HG03135 (cell line): ENCODE measurements around the gene LRRC4C.

Experiments
- ATAC-seq: cut with Tn5 transposase; IDR thresholded peaks from one replicate; pipeline ENCODE4 v1.9.1; 2021; ENCODE audit warnings: mild to moderate bottlenecking, moderate library complexity; ENCODE audit not compliant: unreplicated experiment

Gene LRRC4C

DNA sequence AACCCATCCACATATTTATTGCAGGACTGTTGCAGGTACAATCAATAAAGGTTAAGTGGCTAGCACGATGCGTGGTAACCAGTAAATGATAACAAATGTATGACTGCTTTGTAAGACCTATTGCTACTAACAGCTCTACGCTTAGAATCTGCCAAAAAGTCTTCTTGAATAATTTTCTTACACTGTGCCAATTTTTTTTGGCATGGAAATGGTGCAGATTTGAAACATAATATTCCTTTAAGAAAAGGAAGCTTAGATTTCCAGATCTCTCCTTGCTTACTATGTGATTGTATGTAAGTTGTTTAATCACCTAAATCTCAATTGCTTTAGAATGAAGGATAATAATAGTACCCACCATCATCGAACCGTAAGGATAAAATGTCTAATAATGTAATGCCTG lies 192.0 kb downstream of the LRRC4C start:
- no peak for ATAC-seq

DNA sequence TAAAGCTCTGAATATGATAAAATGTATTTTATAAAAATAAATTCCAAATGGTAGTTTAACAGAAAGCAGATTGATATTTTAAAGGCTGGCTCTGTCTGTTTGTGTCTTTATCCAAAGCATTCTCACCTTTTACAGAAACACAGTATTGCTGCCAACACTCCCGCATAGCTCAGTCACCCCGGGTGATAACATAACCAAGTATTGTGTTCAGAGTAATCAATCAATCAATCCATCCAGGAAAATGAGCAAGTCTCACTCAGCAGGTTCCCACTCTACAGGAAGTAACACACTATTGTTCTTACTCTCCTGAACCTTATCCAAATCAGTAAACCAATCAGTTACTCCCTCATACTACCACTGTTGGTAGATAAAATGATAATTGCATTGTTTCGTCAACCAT lies 203.4 kb downstream of the LRRC4C start:
- ATAC-seq, result no peak

DNA sequence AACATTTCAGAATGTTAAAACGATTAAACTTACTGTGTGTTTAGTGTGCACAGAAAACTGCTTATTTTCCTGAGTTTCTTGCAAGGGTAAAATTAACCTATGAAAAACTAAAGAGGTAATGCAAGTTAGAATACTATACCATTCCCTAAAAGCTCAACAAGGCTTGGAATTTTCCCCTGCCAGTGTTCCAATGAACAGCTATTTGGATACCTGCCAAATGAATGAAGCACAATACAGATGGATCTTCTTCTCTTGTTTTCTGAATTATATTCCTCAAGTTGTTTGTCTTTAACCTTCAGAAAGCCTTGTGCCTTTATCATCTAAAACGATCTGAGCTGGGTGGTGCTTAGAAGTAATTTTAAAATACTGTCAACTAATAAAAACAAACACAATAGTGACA lies 204.5 kb downstream of the LRRC4C start:
- ATAC-seq, result no peak

DNA sequence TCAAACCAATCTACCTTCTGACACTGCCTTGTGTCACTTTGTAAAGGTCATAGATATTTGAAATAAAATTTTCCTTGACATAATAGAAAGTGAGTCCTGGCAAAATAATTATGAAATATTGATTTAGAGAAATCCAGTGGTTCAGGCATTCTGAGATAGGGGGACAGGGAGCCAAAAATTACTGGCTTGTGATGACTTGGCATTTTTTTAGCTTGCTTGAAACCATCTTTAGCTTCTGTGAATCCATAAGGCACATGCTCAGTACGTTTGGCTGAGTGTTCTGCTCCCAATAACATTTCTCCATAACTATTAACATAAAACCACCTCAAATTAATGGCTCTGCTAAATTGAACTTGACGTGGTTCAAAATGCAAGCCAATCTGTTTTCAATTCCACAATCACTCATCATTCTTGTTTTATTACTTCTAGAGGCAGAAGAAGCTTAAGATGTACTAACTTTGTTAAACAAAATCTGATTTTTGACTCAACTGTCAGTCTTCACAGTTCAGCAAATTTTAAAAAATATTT lies 209.0 kb downstream of the LRRC4C start:
- no peak for ATAC-seq

DNA sequence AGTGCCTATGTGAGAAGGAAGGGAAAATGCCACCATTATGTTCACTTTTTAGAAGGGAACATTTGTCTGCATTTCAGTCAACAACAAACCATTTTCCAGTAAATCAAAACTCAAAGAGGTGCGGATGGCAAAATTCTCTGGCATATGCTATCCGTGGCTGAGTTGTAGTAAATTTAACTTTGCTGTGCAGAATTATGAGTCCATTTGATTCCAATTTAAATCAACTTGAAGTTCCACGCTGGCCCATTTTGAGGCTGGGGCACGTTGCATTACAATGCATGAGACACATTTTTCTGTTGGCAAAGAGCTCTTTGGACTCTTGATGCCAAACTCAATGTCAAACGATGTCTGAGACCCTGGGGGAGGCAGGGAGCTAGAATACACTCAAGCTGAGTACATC lies 211.8 kb downstream of the LRRC4C start:
- no peak for ATAC-seq

GRCh38 chr11:41246399-41246745 lies 213.1 kb downstream of the LRRC4C start:
- ATAC-seq, result no peak

GRCh38 chr11:41245704-41246398 lies 213.6 kb downstream of the LRRC4C start:
- ATAC-seq, result no peak

DNA sequence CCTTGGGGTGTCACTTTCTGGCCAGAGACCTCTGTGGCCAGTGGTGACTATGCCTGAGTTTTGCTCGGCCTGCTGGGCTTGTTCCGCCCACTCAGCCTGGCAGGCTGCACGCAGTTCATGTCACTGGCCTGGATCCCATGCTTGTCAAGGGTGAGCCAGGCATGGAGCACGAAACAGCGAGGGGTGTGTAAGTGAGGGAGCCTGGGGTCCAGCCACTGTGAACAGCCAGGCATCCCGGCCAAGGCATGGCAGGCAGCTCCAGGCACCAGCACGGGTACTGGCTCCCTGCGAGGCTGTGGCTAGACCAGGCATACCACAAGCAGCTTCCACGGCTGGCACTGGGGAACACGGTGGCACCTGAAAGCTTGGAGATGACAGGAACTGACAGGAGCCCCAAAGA lies 214.3 kb downstream of the LRRC4C start:
- no peak for ATAC-seq

DNA sequence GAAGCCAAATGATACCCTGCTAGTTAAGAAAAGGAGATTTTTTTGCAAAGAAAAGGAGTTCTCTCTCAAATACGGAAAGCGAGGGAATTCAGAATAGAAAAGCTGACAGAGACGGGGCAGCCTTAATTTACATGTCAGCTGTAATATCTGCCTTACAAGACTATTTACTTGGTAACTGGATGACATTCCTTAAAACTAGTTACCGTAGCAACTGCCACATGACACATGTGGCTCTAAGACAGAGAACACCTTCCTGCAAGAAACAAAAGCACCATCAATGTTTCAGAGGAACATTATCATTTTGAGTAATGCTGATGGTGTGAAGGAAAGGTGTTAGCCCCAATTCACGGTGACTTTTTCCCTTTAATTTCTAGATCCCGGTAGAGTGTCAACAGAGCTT lies 222.1 kb downstream of the LRRC4C start:
- ATAC-seq, result no peak

DNA sequence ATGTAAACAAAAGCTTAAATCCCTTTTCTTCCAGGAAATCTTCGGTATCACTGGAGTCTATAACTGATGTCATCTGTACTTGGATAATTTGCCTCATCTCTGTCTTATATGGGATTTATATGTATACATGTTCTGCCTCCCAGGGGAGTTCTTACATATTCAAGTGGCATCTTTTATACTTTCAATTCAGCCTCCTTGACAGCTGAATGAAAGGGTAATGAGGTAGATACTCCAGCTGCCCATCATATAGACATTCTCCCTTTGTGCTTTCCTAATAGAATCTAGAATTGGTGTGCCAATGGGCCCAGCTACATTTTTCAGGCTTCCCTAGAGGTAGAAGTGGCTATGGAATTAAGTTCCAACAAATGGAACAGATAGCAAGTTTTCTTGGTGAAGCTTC lies 223.8 kb downstream of the LRRC4C start:
- no peak for ATAC-seq

GRCh38 chr11:41225856-41226633 lies 233.4 kb downstream of the LRRC4C start:
- no peak for ATAC-seq

- no peak for ATAC-seq
Measured at GRCh38 chr11:41222236-41222635, 237.2 kb downstream of the LRRC4C start.

DNA sequence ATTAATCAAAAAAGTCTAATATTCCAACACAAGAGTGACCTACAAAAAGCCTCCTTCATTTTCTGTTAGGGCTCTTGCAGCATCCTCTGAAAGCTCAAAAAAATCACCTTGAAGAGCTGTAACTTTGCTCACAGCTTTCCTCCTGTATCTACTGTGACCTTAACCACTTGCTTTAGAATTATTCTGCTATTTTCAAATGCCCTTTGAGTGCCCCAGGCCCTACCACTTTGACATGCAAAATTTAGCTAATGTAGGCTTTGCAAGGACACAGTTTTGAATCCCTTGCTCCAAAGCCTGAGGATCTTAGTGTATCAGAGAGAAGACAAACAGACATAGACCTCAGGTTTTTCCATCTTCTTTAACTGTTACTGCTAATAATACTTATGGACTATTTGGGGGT lies 253.1 kb downstream of the LRRC4C start:
- ATAC-seq, result no peak

DNA sequence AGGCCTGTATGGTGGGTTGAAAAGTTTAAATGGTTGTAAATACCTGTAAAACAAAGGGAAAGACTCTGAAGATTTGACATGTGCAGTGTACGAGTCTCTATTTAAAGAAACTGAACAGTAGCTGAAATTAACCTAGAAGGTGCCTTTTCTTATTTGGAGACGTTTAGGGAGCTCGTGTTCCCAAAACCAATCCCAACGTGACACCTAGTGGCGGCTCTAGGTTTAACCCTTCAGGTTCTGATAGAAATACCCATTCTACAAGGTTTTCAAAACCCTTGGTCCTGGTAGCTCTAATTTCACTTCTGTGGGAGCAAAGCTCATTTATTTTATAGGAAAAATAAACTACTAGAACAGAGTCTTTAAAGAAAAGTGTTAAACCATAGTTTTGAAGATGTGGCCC lies 258.3 kb downstream of the LRRC4C start:
- ATAC-seq, result no peak

DNA sequence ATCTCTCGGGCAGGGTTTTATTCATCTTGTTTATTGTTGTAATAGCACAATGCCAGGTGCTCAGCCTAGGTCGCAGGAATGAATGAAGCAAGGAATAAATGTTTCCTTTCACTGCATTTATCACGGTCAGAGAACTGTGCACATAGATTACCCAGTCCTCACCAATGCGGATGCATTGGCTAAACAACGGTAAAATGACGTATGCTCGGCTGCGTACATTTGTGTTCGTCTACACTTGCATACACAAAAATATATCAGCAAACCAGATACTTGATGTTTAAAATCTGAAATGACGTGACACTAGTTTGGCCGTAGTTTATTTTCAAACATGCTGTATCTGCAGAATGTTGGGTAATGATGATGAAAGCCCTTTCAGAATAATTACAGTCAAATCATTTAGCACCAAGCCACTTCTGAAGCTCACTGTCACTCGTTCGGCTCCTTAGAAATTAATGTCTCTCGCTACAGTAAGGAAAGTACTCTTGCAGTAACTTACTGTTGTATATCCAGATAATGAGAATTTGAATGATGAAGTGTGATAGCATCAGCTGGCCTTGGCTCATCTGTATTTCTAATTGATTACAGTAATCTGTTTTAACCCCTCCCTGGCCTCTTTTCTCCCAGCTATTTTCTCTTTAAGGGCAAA lies 268.9 kb downstream of the LRRC4C start:
- no peak for ATAC-seq

GRCh38 chr11:41189701-41190436 lies 269.6 kb downstream of the LRRC4C start:
- no peak for ATAC-seq

DNA sequence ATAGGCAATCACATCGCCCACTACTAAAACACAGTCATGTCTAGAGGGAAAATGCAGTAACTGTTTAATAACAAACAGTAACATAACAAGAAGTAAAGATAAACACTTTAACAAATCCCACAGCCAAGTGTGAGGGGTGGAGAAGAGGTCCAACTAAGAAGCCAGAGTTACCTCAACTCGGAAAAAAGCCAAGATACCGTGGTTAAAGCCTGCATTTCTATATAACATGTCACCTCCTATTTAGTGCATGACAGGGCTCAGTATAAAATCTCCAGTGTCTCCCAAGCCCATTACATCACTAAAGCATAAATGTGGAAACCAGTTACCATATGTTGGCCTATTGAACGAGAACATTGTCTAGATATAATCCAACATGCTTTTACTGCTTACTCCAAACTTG lies 281.7 kb downstream of the LRRC4C start:
- ATAC-seq, result no peak

GRCh38 chr11:41175304-41175972 lies 284.0 kb downstream of the LRRC4C start:
- no peak for ATAC-seq

DNA sequence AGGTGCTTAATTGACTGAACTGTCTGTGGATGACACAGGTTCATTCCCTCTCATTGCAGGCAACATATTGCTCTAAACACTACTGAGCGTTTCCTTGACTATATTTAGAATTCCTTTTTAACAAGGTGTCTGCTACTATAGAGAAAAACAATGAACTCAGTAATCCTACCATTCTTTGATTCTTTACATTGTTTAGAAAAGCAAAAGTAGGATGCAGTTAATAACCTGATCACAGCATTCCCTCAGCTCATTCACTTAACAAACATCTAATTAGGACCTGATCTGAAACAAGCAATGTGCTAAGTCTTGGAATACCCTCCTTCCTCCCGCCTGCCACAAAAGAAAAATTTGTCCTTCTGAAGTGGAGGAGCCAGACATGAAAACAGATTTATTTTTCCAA lies 313.1 kb downstream of the LRRC4C start:
- no peak for ATAC-seq

- no peak for ATAC-seq
Measured at GRCh38 chr11:41145420-41145819, 314.0 kb downstream of the LRRC4C start.

DNA sequence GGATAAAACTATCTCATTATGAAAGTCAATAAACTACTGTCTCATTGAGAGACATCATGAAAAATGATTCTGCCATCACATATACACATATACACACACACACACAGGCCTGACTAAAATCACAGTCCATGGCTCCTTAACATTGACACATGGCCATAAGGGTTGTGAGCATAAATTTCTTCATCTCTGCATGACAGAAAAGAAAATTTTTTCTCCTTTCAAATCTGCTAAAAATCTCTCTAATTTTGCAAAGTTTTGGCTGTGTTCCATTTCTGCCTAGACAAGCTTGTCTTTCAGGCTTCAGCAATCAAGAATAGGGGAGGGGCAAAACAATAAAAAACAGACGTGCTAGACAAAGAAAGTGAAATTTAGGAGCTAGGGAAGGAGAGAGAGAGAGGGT lies 324.5 kb downstream of the LRRC4C start:
- no peak for ATAC-seq
